AG08395 (cell line): ENCODE results near the gene KRCC1.

ENCODE experiments used
- DNase-seq: peaks from one replicate; pipeline ENCODE4 v3.0.0; 2012; ENCODE audit warnings: mixed read lengths, low spot score

Gene KRCC1

DNA sequence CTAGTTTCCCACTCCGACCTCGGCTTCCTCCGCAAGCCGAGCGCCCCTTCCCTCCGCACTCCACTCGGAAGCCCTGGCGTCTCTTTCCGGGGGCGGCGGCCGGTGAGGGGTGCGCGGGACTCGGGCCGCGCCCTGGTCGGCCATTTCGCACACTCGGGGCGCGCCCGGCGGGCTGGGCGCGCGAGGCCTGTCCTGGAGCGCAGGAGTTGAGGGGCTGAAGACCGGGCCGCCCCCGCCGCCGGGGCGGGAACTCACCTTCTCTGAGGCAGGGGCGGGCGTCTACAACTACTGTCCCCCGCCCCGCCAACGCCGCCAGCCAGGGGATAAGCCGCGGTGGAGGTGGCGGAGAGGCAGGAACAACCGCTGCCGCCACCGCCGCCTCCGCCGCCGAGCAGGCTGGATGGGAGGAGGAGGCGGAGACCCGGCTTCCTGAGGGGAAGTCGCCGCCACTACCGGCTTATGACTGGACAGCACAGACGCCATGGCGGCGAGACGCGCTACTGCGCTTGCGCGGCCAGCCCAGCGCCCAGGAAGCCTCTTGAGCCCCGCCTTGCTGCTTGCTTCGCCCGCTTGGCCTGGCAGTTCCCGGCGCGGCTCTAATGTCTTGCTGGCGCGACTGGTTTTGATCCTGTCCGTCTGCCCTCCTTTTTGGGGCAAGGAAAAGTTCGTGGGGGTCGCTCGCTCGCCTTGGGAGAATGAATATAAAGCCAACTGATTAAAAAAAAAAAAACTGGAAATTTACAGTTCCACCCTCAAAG, at the start of gene KRCC1:
TSS of gene KRCC1 (minus strand) at position 413 of the 758 bp plus-strand sequence. CDS start 27,220 bp downstream, outside the sequence.
- DNase-seq, result peak; percentile 98

DNA sequence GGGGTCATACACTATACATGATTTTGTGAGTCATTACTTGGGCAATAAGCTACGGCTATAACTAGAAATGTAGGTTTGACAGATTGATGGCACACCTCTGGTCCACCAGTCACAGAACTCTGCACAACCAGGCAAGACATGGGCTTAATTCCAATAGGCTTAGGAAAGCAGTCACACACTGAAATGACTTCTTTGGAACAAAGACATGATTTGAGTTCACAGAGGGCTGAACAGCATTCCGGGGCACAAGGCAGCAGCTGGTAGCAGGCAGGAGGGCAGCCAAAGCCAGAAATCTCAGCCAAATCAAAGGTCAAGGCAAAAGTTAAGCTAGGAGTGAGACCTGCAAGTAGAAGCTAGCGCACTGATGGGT, 44.9 kb upstream of the KRCC1 start:
- no peak for DNase-seq

GRCh38 chr2:88099798-88100488, 44.4 kb upstream of the KRCC1 start:
- DNase-seq, result no peak

- DNase-seq, result no peak
Measured at GRCh38 chr2:88098558-88098900, 42.9 kb upstream of the KRCC1 start.

DNA sequence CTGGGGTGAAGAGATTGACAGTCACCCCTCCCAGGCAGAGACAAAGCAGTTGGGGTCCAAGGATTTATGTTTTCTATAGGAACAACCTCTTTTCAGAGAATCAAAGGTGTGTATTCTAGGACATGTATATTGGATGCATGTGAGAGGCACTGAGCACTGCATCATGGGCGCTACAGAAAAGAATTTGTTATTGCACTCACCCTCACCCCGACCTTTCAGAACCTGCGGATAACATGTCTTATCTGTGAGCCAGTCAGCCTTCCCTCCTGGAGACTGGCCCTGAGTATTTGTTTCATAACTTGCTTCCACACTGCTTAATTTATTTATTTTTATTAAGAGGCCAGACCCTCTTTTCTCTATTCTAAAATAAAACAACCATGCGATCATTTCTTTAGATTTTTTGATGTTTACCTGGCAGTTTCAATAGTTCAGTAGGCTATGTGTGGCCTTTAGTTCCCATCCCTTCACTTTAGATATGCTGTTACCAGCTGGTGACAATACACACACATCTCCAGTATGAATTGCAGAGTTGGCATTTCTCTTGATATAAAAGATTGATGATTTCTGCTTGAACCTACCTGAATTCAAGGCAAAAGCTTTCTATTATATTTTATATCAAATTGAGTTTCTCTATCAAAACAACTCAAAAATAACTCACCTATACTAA, 42.4 kb upstream of the KRCC1 start:
- no peak for DNase-seq

- no peak for DNase-seq
Measured at GRCh38 chr2:88097192-88097591, 41.6 kb upstream of the KRCC1 start.

DNA sequence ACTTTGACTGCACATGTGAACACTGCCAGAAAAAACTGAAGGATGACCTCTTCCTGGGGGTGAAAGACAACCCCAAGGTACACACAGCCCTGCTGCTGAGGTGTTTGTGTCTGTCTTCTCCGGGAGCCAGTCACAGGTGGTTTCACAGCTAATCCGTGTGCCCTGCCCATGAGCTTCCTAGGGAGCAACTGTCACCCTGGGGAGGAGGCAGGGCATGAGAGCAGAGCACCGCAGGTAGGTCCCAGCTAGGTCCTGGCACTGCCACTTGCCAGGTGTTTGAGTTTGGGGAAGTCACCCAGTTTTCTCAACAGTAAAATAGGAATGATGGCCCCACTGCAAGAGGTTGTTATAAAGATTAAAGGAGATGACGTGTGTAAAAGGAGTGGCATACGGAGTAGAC, 41.1 kb upstream of the KRCC1 start:
- DNase-seq, result no peak

DNA sequence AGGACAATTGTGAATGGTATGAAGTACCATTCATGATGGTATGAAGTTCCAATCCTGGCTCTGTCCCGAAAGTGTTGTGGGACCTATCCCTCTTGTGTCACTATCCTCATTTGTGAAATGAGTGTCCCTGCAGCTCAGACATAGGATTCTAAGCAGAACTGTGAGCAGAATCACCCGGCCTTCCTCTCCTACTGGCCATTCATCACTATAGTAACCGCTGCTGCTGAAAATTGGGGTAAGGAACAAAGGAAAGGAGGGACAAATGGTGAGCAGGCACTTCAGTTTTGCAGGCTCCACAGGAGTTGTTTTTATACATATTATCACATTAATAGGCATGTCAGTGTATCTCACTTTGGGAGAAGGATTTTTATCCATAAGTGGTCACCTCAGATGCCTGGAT, 39.4 kb upstream of the KRCC1 start:
- no peak for DNase-seq

GRCh38 chr2:88092773-88093172, 37.2 kb upstream of the KRCC1 start:
- no peak for DNase-seq

DNA sequence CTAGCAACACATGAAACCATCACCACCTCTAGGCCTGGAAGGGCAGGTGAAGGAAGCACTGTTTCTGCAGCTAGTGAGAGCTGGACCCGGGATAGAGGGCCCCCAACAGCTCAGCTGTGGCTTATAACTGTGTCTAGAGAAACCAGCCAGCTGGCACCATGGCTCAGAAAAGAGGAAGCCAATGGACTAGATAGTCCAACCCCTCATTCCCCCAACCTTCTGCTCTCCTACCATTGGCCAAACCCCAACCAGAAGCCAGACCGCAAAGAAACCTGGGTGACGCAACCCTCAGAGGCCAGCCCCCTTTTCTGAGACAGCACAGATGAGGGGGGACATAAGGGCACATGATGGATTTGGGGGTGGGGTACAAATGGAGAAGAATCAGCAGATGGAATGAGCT, 36.4 kb upstream of the KRCC1 start:
- no peak for DNase-seq

- no peak for DNase-seq
Measured at GRCh38 chr2:88090446-88091283, 35.1 kb upstream of the KRCC1 start.

GRCh38 chr2:88088999-88089398, 33.4 kb upstream of the KRCC1 start:
- DNase-seq, result no peak

GRCh38 chr2:88087763-88088162, 32.2 kb upstream of the KRCC1 start:
- no peak for DNase-seq

GRCh38 chr2:88087073-88087472, 31.5 kb upstream of the KRCC1 start:
- no peak for DNase-seq

GRCh38 chr2:88086401-88086800, 30.8 kb upstream of the KRCC1 start:
- no peak for DNase-seq

DNA sequence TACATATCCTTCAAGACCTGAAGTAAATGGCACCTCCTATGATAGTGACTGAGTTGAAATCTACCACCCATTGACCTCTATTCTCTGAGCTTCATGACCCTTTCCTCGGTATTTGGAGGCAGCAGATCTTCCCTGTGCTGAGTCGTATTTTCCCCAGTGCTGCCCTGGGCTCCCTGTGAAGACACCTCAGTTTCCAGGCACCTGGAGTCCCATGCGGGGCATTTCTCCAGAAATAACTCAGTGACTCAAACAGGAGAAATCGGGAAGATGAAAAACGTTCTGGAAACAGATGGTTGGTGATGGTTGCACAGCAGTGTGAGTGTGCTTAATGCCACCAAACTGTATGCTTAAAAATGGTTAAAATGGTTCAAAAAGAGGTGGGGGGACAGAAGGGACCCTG, 30.0 kb upstream of the KRCC1 start:
- DNase-seq, result no peak

- DNase-seq, result no peak
Measured at GRCh38 chr2:88085099-88085498, 29.5 kb upstream of the KRCC1 start.

GRCh38 chr2:88082781-88083180, 27.2 kb upstream of the KRCC1 start:
- no peak for DNase-seq

DNA sequence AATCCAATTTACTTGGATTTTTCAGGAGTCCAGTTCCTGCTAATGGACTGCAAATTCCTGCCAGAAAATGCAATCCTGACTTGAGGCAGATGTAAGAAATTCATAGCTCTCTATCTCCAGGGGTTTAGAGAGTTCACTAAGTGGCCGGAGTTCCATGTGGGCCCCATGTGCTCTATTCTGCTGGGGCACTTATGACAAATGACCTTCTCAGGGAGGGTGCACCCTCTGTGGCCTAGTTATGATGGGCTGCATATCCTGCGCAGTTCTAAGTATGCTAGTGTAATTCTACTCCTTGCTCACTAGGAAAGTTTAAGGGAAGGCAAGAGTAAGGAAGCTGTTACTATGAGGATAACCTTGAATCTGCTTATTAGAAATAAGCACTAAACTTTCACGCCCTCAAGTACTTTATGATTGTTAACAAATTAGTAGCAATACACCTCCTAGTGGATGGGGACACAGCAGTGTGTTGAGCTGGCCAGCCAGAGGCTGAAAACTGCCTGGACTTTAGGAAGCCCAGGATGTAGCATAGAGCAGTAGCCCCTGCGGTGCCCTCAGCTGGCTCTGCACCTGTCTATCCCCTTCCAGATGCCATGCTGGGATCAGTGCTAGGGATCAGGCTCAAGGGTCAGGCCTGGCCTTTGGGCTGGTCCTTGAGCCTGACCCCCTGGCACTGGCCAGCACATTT, 26.5 kb upstream of the KRCC1 start:
- no peak for DNase-seq

- DNase-seq, result no peak
Measured at GRCh38 chr2:88080545-88080944, 25.0 kb upstream of the KRCC1 start.

GRCh38 chr2:88078643-88079172, 23.1 kb upstream of the KRCC1 start:
- no peak for DNase-seq

- no peak for DNase-seq
Measured at GRCh38 chr2:88077080-88077479, 21.5 kb upstream of the KRCC1 start.
